WTC11 (cell line): ENCODE data around the gene CHEK2.

Experiments used
- CREB1 ChIP-seq: sonication (generic); formaldehyde crosslinking; IDR thresholded peaks from 2 replicates; pipeline ENCODE4 v1.8.0; 2023; ENCODE audit warnings: mild to moderate bottlenecking, missing genetic modification reagents
- ETV6 ChIP-seq: sonication (generic); formaldehyde crosslinking; IDR thresholded peaks from 2 replicates; pipeline ENCODE4 v1.8.1; 2022; ENCODE audit warnings: mild to moderate bottlenecking, missing genetic modification reagents
- FOXJ3 ChIP-seq: sonication (generic); formaldehyde crosslinking; IDR thresholded peaks from 2 replicates; pipeline ENCODE4 v1.9.0; 2021; ENCODE audit warnings: missing genetic modification reagents, mild to moderate bottlenecking, borderline replicate concordance
- KAT7 ChIP-seq: sonication (generic); formaldehyde crosslinking; IDR thresholded peaks from 2 replicates; pipeline ENCODE4 v1.8.1; 2023; ENCODE audit warnings: missing genetic modification reagents, mild to moderate bottlenecking, borderline replicate concordance
- NFATC4 ChIP-seq: fragments of 250-450 bp; sonication (Bioruptor Pico); IDR thresholded peaks from 2 replicates; pipeline ENCODE4 v1.9.0; 2021; ENCODE audit warnings: mild to moderate bottlenecking
- SP1 ChIP-seq: sonication (generic); formaldehyde crosslinking; conservative IDR thresholded peaks from 2 replicates; pipeline ENCODE4 v1.8.1; 2022; ENCODE audit warnings: missing genetic modification reagents
- ZBTB21 ChIP-seq: sonication (generic); formaldehyde crosslinking; IDR thresholded peaks from 2 replicates; pipeline ENCODE4 v1.8.1; 2023; ENCODE audit warnings: mild to moderate bottlenecking, missing genetic modification reagents, borderline replicate concordance
- TF ChIP-seq, protein P1 (sequence below): fragments of 200-600 bp; IDR thresholded peaks from 2 replicates; pipeline ENCODE4 v1.8.0; 2022; ENCODE audit warnings: antibody characterized with exemption
- TF ChIP-seq, protein P2 (sequence below): sonication (generic); formaldehyde crosslinking; IDR thresholded peaks from 2 replicates; pipeline ENCODE4 v1.8.1; 2023; ENCODE audit warnings: mild to moderate bottlenecking, missing genetic modification reagents, moderate library complexity

DNA sequence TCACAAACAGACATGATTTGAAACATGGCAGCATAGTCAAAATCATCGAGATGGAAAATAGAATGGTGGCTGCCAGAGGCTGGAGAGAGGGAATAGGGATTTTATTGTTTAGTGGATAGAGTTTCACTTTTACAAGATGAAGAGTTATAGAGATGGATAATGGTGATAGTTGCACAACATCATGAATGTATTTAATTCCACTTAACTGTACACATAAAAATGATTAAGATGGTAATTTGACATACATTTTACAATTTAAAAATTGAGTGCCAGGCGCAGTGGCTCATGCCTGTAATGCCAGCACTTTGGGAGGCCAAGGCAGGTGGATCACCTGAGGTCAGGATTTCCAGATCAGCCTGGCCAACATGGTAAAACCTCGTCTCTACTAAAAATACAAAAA is 83.2 kb downstream of the CHEK2 start:
- TF ChIP-seq SP1 (CRISPR knock-in tag) (no peak), KAT7 (CRISPR knock-in tag) (no peak), FOXJ3 (CRISPR knock-in tag) (no peak), CREB1 (CRISPR knock-in tag) (no peak), ZBTB21 (CRISPR knock-in tag) (no peak), NFATC4 (CRISPR knock-in tag) (no peak), ETV6 (CRISPR knock-in tag) (no peak)
- TF ChIP-seq, protein P1, sequence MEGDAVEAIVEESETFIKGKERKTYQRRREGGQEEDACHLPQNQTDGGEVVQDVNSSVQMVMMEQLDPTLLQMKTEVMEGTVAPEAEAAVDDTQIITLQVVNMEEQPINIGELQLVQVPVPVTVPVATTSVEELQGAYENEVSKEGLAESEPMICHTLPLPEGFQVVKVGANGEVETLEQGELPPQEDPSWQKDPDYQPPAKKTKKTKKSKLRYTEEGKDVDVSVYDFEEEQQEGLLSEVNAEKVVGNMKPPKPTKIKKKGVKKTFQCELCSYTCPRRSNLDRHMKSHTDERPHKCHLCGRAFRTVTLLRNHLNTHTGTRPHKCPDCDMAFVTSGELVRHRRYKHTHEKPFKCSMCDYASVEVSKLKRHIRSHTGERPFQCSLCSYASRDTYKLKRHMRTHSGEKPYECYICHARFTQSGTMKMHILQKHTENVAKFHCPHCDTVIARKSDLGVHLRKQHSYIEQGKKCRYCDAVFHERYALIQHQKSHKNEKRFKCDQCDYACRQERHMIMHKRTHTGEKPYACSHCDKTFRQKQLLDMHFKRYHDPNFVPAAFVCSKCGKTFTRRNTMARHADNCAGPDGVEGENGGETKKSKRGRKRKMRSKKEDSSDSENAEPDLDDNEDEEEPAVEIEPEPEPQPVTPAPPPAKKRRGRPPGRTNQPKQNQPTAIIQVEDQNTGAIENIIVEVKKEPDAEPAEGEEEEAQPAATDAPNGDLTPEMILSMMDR: no peak
- TF ChIP-seq, protein P2, sequence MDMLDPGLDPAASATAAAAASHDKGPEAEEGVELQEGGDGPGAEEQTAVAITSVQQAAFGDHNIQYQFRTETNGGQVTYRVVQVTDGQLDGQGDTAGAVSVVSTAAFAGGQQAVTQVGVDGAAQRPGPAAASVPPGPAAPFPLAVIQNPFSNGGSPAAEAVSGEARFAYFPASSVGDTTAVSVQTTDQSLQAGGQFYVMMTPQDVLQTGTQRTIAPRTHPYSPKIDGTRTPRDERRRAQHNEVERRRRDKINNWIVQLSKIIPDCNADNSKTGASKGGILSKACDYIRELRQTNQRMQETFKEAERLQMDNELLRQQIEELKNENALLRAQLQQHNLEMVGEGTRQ (CRISPR knock-in tag): no peak
